K562 (cell line): Measurements from ENCODE around the gene LAMA1. TPM values are rescaled to one million over a fixed set of nuclear protein-coding genes. Genes with fewer than 3 reads are reported as not detected.

Source experiments
- CBFA2T2 ChIP-seq: fragments of 450-650 bp; conservative IDR thresholded peaks from 2 replicates; pipeline ENCODE4 v1.6.1; 2017; ENCODE audit warnings: mild to moderate bottlenecking
- COPS2 ChIP-seq: fragments of 450-650 bp; conservative IDR thresholded peaks from 2 replicates; pipeline ENCODE4 v1.6.1; 2016; ENCODE audit warnings: mild to moderate bottlenecking, moderate library complexity
- DIDO1 ChIP-seq: fragments of 450-650 bp; IDR thresholded peaks from 2 replicates; pipeline ENCODE4 v1.6.1; 2016; ENCODE audit warnings: low read depth, missing biosample characterization, missing genetic modification characterization
- EHMT2 ChIP-seq: fragments of 450-650 bp; IDR thresholded peaks from 2 replicates; pipeline ENCODE4 v1.6.1; 2018; ENCODE audit warnings: antibody characterized with exemption
- ESRRB ChIP-seq: fragments of 250-450 bp; sonication (Bioruptor Pico); IDR thresholded peaks from 2 replicates; pipeline ENCODE4 v1.5.0; 2020; ENCODE audit warnings: mild to moderate bottlenecking, moderate library complexity, borderline replicate concordance
- FOXP1 ChIP-seq: sonication (generic); formaldehyde crosslinking; IDR thresholded peaks from 2 replicates; pipeline ENCODE4 v1.8.0; 2022; ENCODE audit warnings: mild to moderate bottlenecking, missing genetic modification reagents
- GABPB2 ChIP-seq: fragments of 250-450 bp; sonication (Bioruptor Pico); conservative IDR thresholded peaks from 2 replicates; pipeline ENCODE4 v1.5.1; 2021; ENCODE audit warnings: mild to moderate bottlenecking
- JUN ChIP-seq, 2 experiments: sonication (generic) in 1 of 2; formaldehyde crosslinking in 1 of 2; IDR thresholded peaks; 2 replicates each; pipeline versions ENCODE4 v1.6.1 to v1.8.0; 2012 to 2022; ENCODE audit warnings: borderline replicate concordance in 2 of 2, mild to moderate bottlenecking in 2 of 2, improper control_type of control experiment in 1 of 2, low read depth in 1 of 2, low read length in 1 of 2, missing genetic modification reagents in 1 of 2
- KHSRP ChIP-seq: fragments of 450-650 bp; IDR thresholded peaks from 2 replicates; pipeline ENCODE4 v1.6.1; 2017
- NR2C2 ChIP-seq, 2 experiments: fragments of 200-800 bp in 1 of 2; sonication (Bioruptor generic) in 1 of 2; sonication (generic) in 1 of 2; formaldehyde crosslinking in 1 of 2; IDR thresholded peaks; 2 replicates each; pipeline versions ENCODE4 v1.6.1 to v1.8.0; 2016 to 2022; ENCODE audit warnings: mild to moderate bottlenecking in 1 of 2, missing compliant biosample characterization in 1 of 2, missing genetic modification characterization in 1 of 2, missing genetic modification reagents in 1 of 2
- PRDM10 ChIP-seq: fragments of 450-650 bp; IDR thresholded peaks from 2 replicates; pipeline ENCODE4 v1.6.1; 2018; ENCODE audit not compliant: partially characterized antibody
- PYGO2 ChIP-seq: fragments of 450-650 bp; IDR thresholded peaks from 2 replicates; pipeline ENCODE4 v1.6.1; 2016; ENCODE audit warnings: mild to moderate bottlenecking, missing genetic modification characterization, moderate library complexity, missing compliant biosample characterization
- TGIF2 ChIP-seq: sonication (generic); formaldehyde crosslinking; IDR thresholded peaks from 2 replicates; pipeline ENCODE4 v1.8.1; 2022; ENCODE audit warnings: mild to moderate bottlenecking, missing genetic modification reagents, moderate library complexity
- TRIM24 ChIP-seq, 2 experiments: fragments of 450-650 bp; IDR thresholded peaks; 2 replicates each; pipeline ENCODE4 v1.6.1; 2016
- WHSC1 ChIP-seq: IDR thresholded peaks from one replicate; pipeline ENCODE4 v1.6.1; 2012; ENCODE audit warnings: low read length, control low read depth, inconsistent platforms
- ZNF143 ChIP-seq: sonication (generic); formaldehyde crosslinking; IDR thresholded peaks from 2 replicates; pipeline ENCODE4 v1.9.0; 2022; ENCODE audit warnings: mild to moderate bottlenecking, missing genetic modification reagents
- ZNF263 ChIP-seq: sonication (generic); formaldehyde crosslinking; IDR thresholded peaks from 2 replicates; pipeline ENCODE4 v1.8.0; 2022; ENCODE audit warnings: mild to moderate bottlenecking, missing genetic modification reagents, borderline replicate concordance
- ZNF444 ChIP-seq: fragments of 250-450 bp; sonication (Bioruptor Pico); IDR thresholded peaks from 2 replicates; pipeline ENCODE4 v1.4.0; 2020; ENCODE audit warnings: mild to moderate bottlenecking, moderate library complexity
- ZNF589 ChIP-seq: fragments of 200-800 bp; sonication (Bioruptor generic); IDR thresholded peaks from 2 replicates; pipeline ENCODE4 v1.6.1; 2016; ENCODE audit warnings: low read depth, missing genetic modification characterization, missing compliant biosample characterization
- ZNF699 ChIP-seq: fragments of 250-450 bp; sonication (Bioruptor Pico); IDR thresholded peaks from 2 replicates; pipeline ENCODE4 v1.8.0; 2021; ENCODE audit warnings: mild to moderate bottlenecking, moderate library complexity; ENCODE audit not compliant: insufficient replicate concordance
- ZNF766 ChIP-seq: fragments of 200-800 bp; sonication (Bioruptor generic); conservative IDR thresholded peaks from 2 replicates; pipeline ENCODE4 v1.6.1; 2016; ENCODE audit warnings: missing genetic modification characterization, missing compliant biosample characterization
- polyA plus RNA-seq, 8 experiments: library from polyadenylated mRNA; depleted of rRNA in 4 of 8; stranded (reverse) in 5 of 8; unstranded in 3 of 8; fragments of >200 nt; fragmentation: Nextera tagmentation in 2 of 8; fragmentation: Illumina TruSeq in 1 of 8; extraction: Ambion mirVana in 2 of 8; extraction: Trizol in 1 of 8; gene quantifications; 2 replicates each; pipeline versions ENCODE4 v1.2.1 to v1.2.3, GENCODE V29; 2011 to 2014; ENCODE audit warnings: inconsistent platforms in 1 of 8, missing spikeins in 1 of 8
- total RNA-seq, 7 experiments: library from RNA; depleted of rRNA in 6 of 7; stranded (reverse); fragments of >200 nt in 6 of 7; fragmentation: Illumina TruSeq in 2 of 7; extraction: Trizol in 2 of 7; gene quantifications; 2 replicates each; pipeline versions ENCODE4 v1.2.1 to v1.2.3, GENCODE V29; 2011 to 2021; ENCODE audit warnings: low replicate concordance in 1 of 7
- TF ChIP-seq, protein P1 (sequence below): sonication (generic); formaldehyde crosslinking; IDR thresholded peaks from 2 replicates; pipeline ENCODE4 v1.8.0; 2022; ENCODE audit warnings: missing genetic modification reagents, mild to moderate bottlenecking, moderate library complexity, borderline replicate concordance
- TF ChIP-seq, protein P2 (sequence below): fragments of 250-450 bp; sonication (Bioruptor Pico); IDR thresholded peaks from 2 replicates; pipeline ENCODE4 v1.5.1; 2021; ENCODE audit warnings: mild to moderate bottlenecking

Gene LAMA1
- total and polyA plus RNA-seq, 9 of the 15 experiments (the other 6 are each of a cell fraction or from before 2014, with no cell fraction given) = 0.04 TPM; not detected in 8

GRCh38 chr18:6920099-6920955, 197.3 kb downstream of the LAMA1 start (continued):
- TF ChIP-seq WHSC1 (no peak), FOXP1 (CRISPR knock-in tag) (no peak), ZNF589 (CRISPR knock-in tag) (no peak), GABPB2 (CRISPR knock-in tag) (no peak), ESRRB (CRISPR knock-in tag) (no peak), CBFA2T2 (no peak), PYGO2 (tag) (no peak), NR2C2 (CRISPR knock-in tag; IDR thresholded peaks at IDR 0.05) (no peak), NR2C2 (tag; IDR thresholded peaks at IDR 0.05) (no peak), ZNF444 (CRISPR knock-in tag) (no peak), DIDO1 (tag) (no peak), ZNF699 (CRISPR knock-in tag) (no peak), TGIF2 (no peak), EHMT2 (peak; percentile 72), ZNF143 (no peak), TRIM24 (IDR thresholded peaks at IDR 0.05) (peak; percentile 48 to 52; a peak in 2 of 4 replicates), PRDM10 (no peak), ZNF263 (CRISPR knock-in tag) (no peak), ZNF766 (CRISPR knock-in tag) (no peak), KHSRP (no peak), COPS2 (no peak), JUN (IDR thresholded peaks at IDR 0.05; ENCODE audit: borderline replicate concordance, low read depth, low read length) (peak; percentile 29; the same call in 1 of the 2 replicates), JUN (CRISPR knock-in tag; IDR thresholded peaks at IDR 0.05; ENCODE audit: borderline replicate concordance) (no peak)
- TF ChIP-seq, protein P1, sequence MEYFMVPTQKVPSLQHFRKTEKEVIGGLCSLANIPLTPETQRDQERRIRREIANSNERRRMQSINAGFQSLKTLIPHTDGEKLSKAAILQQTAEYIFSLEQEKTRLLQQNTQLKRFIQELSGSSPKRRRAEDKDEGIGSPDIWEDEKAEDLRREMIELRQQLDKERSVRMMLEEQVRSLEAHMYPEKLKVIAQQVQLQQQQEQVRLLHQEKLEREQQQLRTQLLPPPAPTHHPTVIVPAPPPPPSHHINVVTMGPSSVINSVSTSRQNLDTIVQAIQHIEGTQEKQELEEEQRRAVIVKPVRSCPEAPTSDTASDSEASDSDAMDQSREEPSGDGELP (CRISPR knock-in tag) = no peak
- TF ChIP-seq, protein P2, sequence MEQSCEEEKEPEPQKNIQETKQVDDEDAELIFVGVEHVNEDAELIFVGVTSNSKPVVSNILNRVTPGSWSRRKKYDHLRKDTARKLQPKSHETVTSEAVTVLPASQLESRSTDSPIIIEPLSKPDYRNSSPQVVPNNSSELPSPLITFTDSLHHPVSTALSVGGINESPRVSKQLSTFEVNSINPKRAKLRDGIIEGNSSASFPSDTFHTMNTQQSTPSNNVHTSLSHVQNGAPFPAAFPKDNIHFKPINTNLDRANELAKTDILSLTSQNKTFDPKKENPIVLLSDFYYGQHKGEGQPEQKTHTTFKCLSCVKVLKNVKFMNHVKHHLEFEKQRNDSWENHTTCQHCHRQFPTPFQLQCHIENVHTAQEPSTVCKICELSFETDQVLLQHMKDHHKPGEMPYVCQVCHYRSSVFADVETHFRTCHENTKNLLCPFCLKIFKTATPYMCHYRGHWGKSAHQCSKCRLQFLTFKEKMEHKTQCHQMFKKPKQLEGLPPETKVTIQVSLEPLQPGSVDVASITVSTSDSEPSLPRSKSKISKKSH (CRISPR knock-in tag) = no peak
